K562 (cell line): Measurements from ENCODE around the gene TRAF5. TPM values are rescaled to one million over a fixed set of nuclear protein-coding genes. Genes with fewer than 3 reads are reported as not detected.

Source experiments
- ATAC-seq: fragments of 200-7000 bp; cut with Tn5 transposase; 3 replicates; pipeline ENCODE4 v1.9.1; 2020; ENCODE audit warnings: moderate library complexity
- BruUV-seq: library from RNA; stranded (reverse); fragments of 400-500 nt; replicated peaks from 2 replicates; lab custom pipeline; 2021; lab: Mats Ljungman, UMichigan
- CTCF ChIA-PET: fragments of 300-600 bp; formaldehyde crosslinking; extraction: SDS; loops from one replicate; lab custom pipeline; 2021; ENCODE audit warnings: low intra/inter-chr PET ratio; lab: Yijun Ruan, JAX
- POLR2A ChIA-PET: fragments of 300-600, 350-650 bp; sonication (Branson Sonifier 250); formaldehyde crosslinking; extraction: SDS; loops from one replicate; lab custom pipeline; 2021; ENCODE audit warnings: antibody characterized with exemption, inconsistent platforms; lab: Yijun Ruan, JAX
- DNase-seq, 4 experiments: peaks; one replicate each; pipeline versions ENCODE4 v3.0.0 to v3.0.0-alpha.2; 2011 to 2018; ENCODE audit warnings: low spot score in 3 of 4, mixed read lengths in 3 of 4; ENCODE audit errors: extremely low read depth in 1 of 4
- FAIRE-seq: peaks from 2 replicates; lab custom pipeline; 2011; peaks lifted over from hg19 to GRCh38; lab: Jason Lieb, UNC
- H2AFZ ChIP-seq: 2 replicates; pipeline ENCODE4 v1.6.0; 2011; ENCODE audit warnings: low read depth, low read length, control low read depth, inconsistent platforms
- H3K27ac ChIP-seq: fragments of 200-600 bp; 3 replicates; pipeline ENCODE4 v1.8.0; 2011; ENCODE audit warnings: low read depth, mild to moderate bottlenecking, control low read depth, inconsistent platforms, low read length, moderate library complexity, mixed read lengths; ENCODE audit errors: extremely low read depth
- H3K27me3 ChIP-seq, 2 experiments: fragments of 300-600 bp in 1 of 2; 2 replicates in 1 of 2; 3 replicates in 1 of 2; pipeline versions ENCODE4 v1.6.0 to v1.8.0; 2011; ENCODE audit warnings: inconsistent platforms in 2 of 2, low read length in 2 of 2, mild to moderate bottlenecking in 1 of 2, mixed read lengths in 1 of 2, moderate library complexity in 1 of 2; ENCODE audit not compliant: control insufficient read depth in 2 of 2, insufficient read depth in 2 of 2
- H3K36me3 ChIP-seq: fragments of 300-600 bp; 3 replicates; pipeline ENCODE4 v1.8.0; 2011; ENCODE audit warnings: mild to moderate bottlenecking, low read length, inconsistent platforms; ENCODE audit not compliant: control insufficient read depth, insufficient read depth
- H3K4me1 ChIP-seq, 2 experiments: fragments of 200-600 bp in 1 of 2; replicated peaks in 1 of 2; 2 replicates in 1 of 2; 3 replicates in 1 of 2; pipeline versions ENCODE4 v1.5.1 to v1.8.0; 2011; ENCODE audit warnings: inconsistent platforms in 2 of 2, low read length in 2 of 2, mild to moderate bottlenecking in 1 of 2, mixed read lengths in 1 of 2, moderate library complexity in 1 of 2; ENCODE audit not compliant: control insufficient read depth in 2 of 2, insufficient read depth in 2 of 2
- H3K4me2 ChIP-seq: 2 replicates; pipeline ENCODE4 v1.6.1; 2011; ENCODE audit warnings: low read length, control low read depth, inconsistent platforms, mixed read lengths; ENCODE audit not compliant: insufficient read depth
- H3K4me3 ChIP-seq: fragments of 200-600 bp; sonication (generic), shearing (Covaris generic); 2 replicates; pipeline ENCODE4 v1.5.1; 2016; ENCODE audit warnings: control low read depth, inconsistent platforms
- H3K79me2 ChIP-seq: fragments of 200-600 bp; 3 replicates; pipeline ENCODE4 v1.8.0; 2011; ENCODE audit warnings: low read length, inconsistent platforms; ENCODE audit not compliant: control insufficient read depth, insufficient read depth
- H3K9ac ChIP-seq, 2 experiments: 2 replicates each; pipeline versions ENCODE4 v1.6.0 to v1.6.1; 2011; ENCODE audit warnings: low read depth in 2 of 2, low read length in 2 of 2, control low read depth in 1 of 2, inconsistent platforms in 1 of 2, mild to moderate bottlenecking in 1 of 2, mixed read lengths in 1 of 2; ENCODE audit not compliant: insufficient read depth in 1 of 2
- H3K9me1 ChIP-seq: one replicate; pipeline ENCODE4 v1.6.0; 2011; ENCODE audit warnings: inconsistent platforms, mild to moderate bottlenecking, low read length, moderate library complexity; ENCODE audit not compliant: control insufficient read depth, insufficient read depth
- H3K9me3 ChIP-seq: replicated peaks from 2 replicates; pipeline ENCODE4 v1.5.1; 2011; ENCODE audit warnings: low read depth, low read length, inconsistent platforms; ENCODE audit not compliant: control insufficient read depth, insufficient read depth
- H4K20me1 ChIP-seq: replicated peaks from 2 replicates; pipeline ENCODE4 v1.6.1; 2011; ENCODE audit warnings: low read length, inconsistent platforms, mixed read lengths; ENCODE audit not compliant: control insufficient read depth, insufficient read depth
- ADNP ChIP-seq: fragments of 200-800 bp; sonication (Bioruptor generic); IDR thresholded peaks from 2 replicates; pipeline ENCODE4 v1.6.1; 2016; ENCODE audit warnings: missing genetic modification characterization, missing compliant biosample characterization
- ARNT ChIP-seq, 2 experiments: fragments of 450-650 bp; IDR thresholded peaks; 2 replicates each; pipeline ENCODE4 v1.6.1; 2016; ENCODE audit warnings: mild to moderate bottlenecking in 1 of 2
- CBX8 ChIP-seq: fragments of 200-600 bp; sonication (generic); IDR thresholded peaks from 2 replicates; pipeline ENCODE4 v1.6.1; 2012; ENCODE audit warnings: borderline replicate concordance, mixed run types, low read depth, mild to moderate bottlenecking, moderate library complexity, mixed read lengths, low read length, control low read depth, inconsistent platforms; ENCODE audit not compliant: poor library complexity, severe bottlenecking; ENCODE audit errors: extremely low read depth
- HMG20A ChIP-seq: fragments of 450-650 bp; formaldehyde crosslinking; conservative IDR thresholded peaks from 2 replicates; pipeline ENCODE4 v1.4.0; 2020; ENCODE audit warnings: mild to moderate bottlenecking, mixed read lengths
- MTA1 ChIP-seq: fragments of 450-650 bp; IDR thresholded peaks from 2 replicates; pipeline ENCODE4 v1.6.1; 2017; ENCODE audit warnings: borderline replicate concordance
- MYC ChIP-seq, 2 experiments: fragments of 250-450 bp in 1 of 2; sonication (Bioruptor Pico) in 1 of 2; IDR thresholded peaks; 2 replicates each; pipeline versions ENCODE4 v1.5.1 to v1.6.1; 2012 to 2021; ENCODE audit warnings: low read depth in 2 of 2, borderline replicate concordance in 1 of 2, improper control_type of control experiment in 1 of 2, low read length in 1 of 2, mild to moderate bottlenecking in 1 of 2, moderate library complexity in 1 of 2
- NBN ChIP-seq: fragments of 450-650 bp; IDR thresholded peaks from 2 replicates; pipeline ENCODE4 v1.6.1; 2016; ENCODE audit warnings: low read depth, mild to moderate bottlenecking
- SAFB ChIP-seq: fragments of 200-400 bp; formaldehyde crosslinking; IDR thresholded peaks from 2 replicates; pipeline ENCODE4 v1.6.1; 2017; ENCODE audit warnings: low read depth, low read length, borderline replicate concordance
- TEAD2 ChIP-seq: fragments of 450-650 bp; IDR thresholded peaks from 2 replicates; pipeline ENCODE4 v1.6.1; 2016; ENCODE audit warnings: missing genetic modification characterization, control low read depth, missing compliant biosample characterization
- ZNF316 ChIP-seq: fragments of 450-650 bp; IDR thresholded peaks from 2 replicates; pipeline ENCODE4 v1.6.1; 2016
- ZNF644 ChIP-seq: fragments of 200-800 bp; sonication (Bioruptor generic); IDR thresholded peaks from 2 replicates; pipeline ENCODE4 v1.6.1; 2016; ENCODE audit warnings: low read depth, missing genetic modification characterization, missing compliant biosample characterization
- ZNF780A ChIP-seq: fragments of 250-450 bp; sonication (Bioruptor Pico); IDR thresholded peaks from 2 replicates; pipeline ENCODE4 v1.5.0; 2021; ENCODE audit warnings: mild to moderate bottlenecking
- WGBS: fragments of 100-300 bp; shearing (Covaris generic); methylation state at CpG from one replicate; pipeline ENCODE4 v1.1.6; 2016; ENCODE audit warnings: low coverage, mixed read lengths; ENCODE audit not compliant: insufficient coverage; ENCODE audit errors: missing lambda C conversion rate; 5-methylcytosine and 5-hydroxymethylcytosine counted together
- in situ Hi-C: fragments of 300-500 bp; cut with MboI; formaldehyde crosslinking; loops from 4 replicates; pipeline ENCODE4 v1.15.0; 2018; ENCODE audit warnings: inconsistent platforms, mixed read lengths
- intact Hi-C: fragments of 100-400 bp; cut with micrococcal nuclease; formaldehyde crosslinking; loops from 2 replicates; pipeline ENCODE4 v1.14.2; 2022
- polyA plus RNA-seq, 8 experiments: library from polyadenylated mRNA; depleted of rRNA in 4 of 8; stranded (reverse) in 5 of 8; unstranded in 3 of 8; fragments of >200 nt; fragmentation: Nextera tagmentation in 2 of 8; fragmentation: Illumina TruSeq in 1 of 8; extraction: Ambion mirVana in 2 of 8; extraction: Trizol in 1 of 8; gene quantifications; 2 replicates each; pipeline versions ENCODE4 v1.2.1 to v1.2.3, GENCODE V29; 2011 to 2014; ENCODE audit warnings: inconsistent platforms in 1 of 8, missing spikeins in 1 of 8
- total RNA-seq, 7 experiments: library from RNA; depleted of rRNA in 6 of 7; stranded (reverse); fragments of >200 nt in 6 of 7; fragmentation: Illumina TruSeq in 2 of 7; extraction: Trizol in 2 of 7; gene quantifications; 2 replicates each; pipeline versions ENCODE4 v1.2.1 to v1.2.3, GENCODE V29; 2011 to 2021; ENCODE audit warnings: low replicate concordance in 1 of 7
- TF ChIP-seq, protein P1 (sequence below), 2 experiments: IDR thresholded peaks; 2 replicates each; pipeline ENCODE4 v1.6.1; 2011; ENCODE audit warnings: borderline replicate concordance in 1 of 2, control low read depth in 1 of 2, low read depth in 1 of 2, low read length in 1 of 2, mild to moderate bottlenecking in 1 of 2, mixed read lengths in 1 of 2, moderate library complexity in 1 of 2; ENCODE audit not compliant: insufficient read depth in 1 of 2, insufficient read length in 1 of 2, poor library complexity in 1 of 2, severe bottlenecking in 1 of 2; ENCODE audit errors: extremely low read depth in 1 of 2
- TF ChIP-seq, protein P2 (sequence below): fragments of 450-650 bp; conservative IDR thresholded peaks from 2 replicates; pipeline ENCODE4 v1.6.1; 2016; ENCODE audit warnings: missing genetic modification characterization, low read depth, mild to moderate bottlenecking, missing compliant biosample characterization, moderate library complexity
- TF ChIP-seq, protein P3 (sequence below): IDR thresholded peaks from 2 replicates; pipeline ENCODE4 v1.6.1; 2012; ENCODE audit warnings: low read depth, low read length, improper control_type of control experiment, borderline replicate concordance
- TF ChIP-seq, protein P4 (sequence below): fragments of 450-650 bp; formaldehyde crosslinking; IDR thresholded peaks from 2 replicates; pipeline ENCODE4 v1.4.0; 2022; ENCODE audit warnings: mild to moderate bottlenecking, moderate library complexity

TRAF5 gene
- total and polyA plus RNA-seq, 9 of the 15 experiments (the other 6 are each of a cell fraction or from before 2014, with no cell fraction given), result 2.0 to 9.3 (median 5.3) TPM

DNA sequence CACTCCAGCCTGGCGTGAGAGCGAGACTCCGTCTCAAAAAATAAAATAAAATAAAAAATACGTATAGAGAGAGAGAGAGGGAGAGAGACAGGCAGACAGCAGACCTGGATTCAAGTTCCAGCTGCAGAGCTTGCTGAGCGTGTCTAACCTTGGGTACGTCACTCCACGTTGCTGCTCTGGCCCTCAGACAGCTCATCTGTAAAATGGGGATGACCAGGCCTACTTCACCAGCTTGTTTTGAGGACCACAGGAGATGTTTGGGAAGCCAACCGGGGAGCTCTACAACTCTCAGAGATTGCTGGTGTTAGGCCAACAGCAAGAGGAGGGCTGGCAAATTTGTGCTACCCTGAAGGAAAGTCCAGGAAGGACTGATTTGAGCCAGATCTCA, 499 bp upstream of the TRAF5 start:
- Histone ChIP-seq H3K36me3 (no peaks in the 10 kb centered on the region), H3K9me3 (no peaks in the 10 kb centered on the region), H3K9ac (peak overlapping the region; percentile 53 to 90; a peak in 3 of 4 replicates), H3K4me2 (peak overlapping the region; percentile 88), H2AFZ (peak overlapping the region; percentile 100), H3K27ac (peak overlapping the region; percentile 14; the same call in 1 of the 3 replicates), H3K4me1 (peaks cover 28 to 32% of the 10 kb centered on the region in 2 experiments), H3K27me3 (no peaks in the 10 kb centered on the region; a peak in 1 of 5 replicates), H3K4me3 (peak overlapping the region; percentile 56), H3K79me2 (no peaks in the 10 kb centered on the region), H3K9me1 (no peaks in the 10 kb centered on the region), H4K20me1 (0 out of 2 replicates have a peak, but pooled peaks cover 3% of the 10 kb centered on the region)
- ATAC-seq, result no peak
- POLR2A ChIA-PET, result interaction anchor here (0.9 kb wide), 1 partner anchor 31 kb away, joined by 3 read pairs; no protein-coding TSS in a partner anchor
- no peak for DNase-seq
- BruUV-seq, result TSS peak; percentile 87
- CTCF ChIA-PET, result interaction anchor here (0.7 kb wide), 1 partner anchor 329 kb away, joined by 3 read pairs; no protein-coding TSS in a partner anchor
- WGBS, result 79% methylated on average over 7 of the region's 8 CpGs
- in situ Hi-C loops (loop anchor here (10.0 kb wide), 1 partner anchor 329 kb away; no protein-coding TSS in a partner anchor), intact Hi-C loops (no loop called here)
- no peak for FAIRE-seq
- TF ChIP-seq TEAD2 (no peak), ARNT (IDR thresholded peaks at IDR 0.05) (0 out of 4 replicates have a peak, but pooled peaks of 1 of the 2 experiments have one; percentile 30), CBX8 (no peak), NBN (0 out of 2 replicates have a peak, but pooled peaks have one; percentile 31), MYC (IDR thresholded peaks at IDR 0.05; ENCODE audit: low read depth, low read length) (no peak), MYC (CRISPR knock-in tag; IDR thresholded peaks at IDR 0.05; ENCODE audit: borderline replicate concordance, low read depth) (peak; percentile 39; the same call in 1 of the 2 replicates), ZNF644 (tag) (peak; percentile 20; the same call in 1 of the 2 replicates), SAFB (no peak), ZNF780A (no peak), HMG20A (CRISPR knock-in tag) (no peak), ADNP (tag) (0 out of 2 replicates have a peak, but pooled peaks have one; percentile 39), ZNF316 (no peak), MTA1 (no peak)
- TF ChIP-seq, protein P1, sequence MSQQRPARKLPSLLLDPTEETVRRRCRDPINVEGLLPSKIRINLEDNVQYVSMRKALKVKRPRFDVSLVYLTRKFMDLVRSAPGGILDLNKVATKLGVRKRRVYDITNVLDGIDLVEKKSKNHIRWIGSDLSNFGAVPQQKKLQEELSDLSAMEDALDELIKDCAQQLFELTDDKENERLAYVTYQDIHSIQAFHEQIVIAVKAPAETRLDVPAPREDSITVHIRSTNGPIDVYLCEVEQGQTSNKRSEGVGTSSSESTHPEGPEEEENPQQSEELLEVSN (IDR thresholded peaks at IDR 0.05; ENCODE audit: borderline replicate concordance in 1 of 2, extremely low read depth in 1 of 2, insufficient read depth in 1 of 2, insufficient read length in 1 of 2, low read depth in 1 of 2, low read length in 1 of 2, poor library complexity in 1 of 2, severe bottlenecking in 1 of 2), result no peak
- TF ChIP-seq, protein P2, sequence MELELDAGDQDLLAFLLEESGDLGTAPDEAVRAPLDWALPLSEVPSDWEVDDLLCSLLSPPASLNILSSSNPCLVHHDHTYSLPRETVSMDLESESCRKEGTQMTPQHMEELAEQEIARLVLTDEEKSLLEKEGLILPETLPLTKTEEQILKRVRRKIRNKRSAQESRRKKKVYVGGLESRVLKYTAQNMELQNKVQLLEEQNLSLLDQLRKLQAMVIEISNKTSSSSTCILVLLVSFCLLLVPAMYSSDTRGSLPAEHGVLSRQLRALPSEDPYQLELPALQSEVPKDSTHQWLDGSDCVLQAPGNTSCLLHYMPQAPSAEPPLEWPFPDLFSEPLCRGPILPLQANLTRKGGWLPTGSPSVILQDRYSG (tag), result 0 out of 2 replicates have a peak, but pooled peaks have one; percentile 21
- TF ChIP-seq, protein P3, sequence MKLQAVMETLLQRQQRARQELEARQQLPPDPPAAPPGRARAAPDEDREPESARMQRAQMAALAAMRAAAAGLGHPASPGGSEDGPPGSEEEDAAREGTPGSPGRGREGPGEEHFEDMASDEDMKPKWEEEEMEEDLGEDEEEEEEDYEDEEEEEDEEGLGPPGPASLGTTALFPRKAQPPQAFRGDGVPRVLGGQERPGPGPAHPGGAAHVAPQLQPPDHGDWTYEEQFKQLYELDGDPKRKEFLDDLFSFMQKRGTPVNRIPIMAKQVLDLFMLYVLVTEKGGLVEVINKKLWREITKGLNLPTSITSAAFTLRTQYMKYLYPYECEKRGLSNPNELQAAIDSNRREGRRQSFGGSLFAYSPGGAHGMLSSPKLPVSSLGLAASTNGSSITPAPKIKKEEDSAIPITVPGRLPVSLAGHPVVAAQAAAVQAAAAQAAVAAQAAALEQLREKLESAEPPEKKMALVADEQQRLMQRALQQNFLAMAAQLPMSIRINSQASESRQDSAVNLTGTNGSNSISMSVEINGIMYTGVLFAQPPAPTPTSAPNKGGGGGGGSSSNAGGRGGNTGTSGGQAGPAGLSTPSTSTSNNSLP, result no peak
- TF ChIP-seq, protein P4, sequence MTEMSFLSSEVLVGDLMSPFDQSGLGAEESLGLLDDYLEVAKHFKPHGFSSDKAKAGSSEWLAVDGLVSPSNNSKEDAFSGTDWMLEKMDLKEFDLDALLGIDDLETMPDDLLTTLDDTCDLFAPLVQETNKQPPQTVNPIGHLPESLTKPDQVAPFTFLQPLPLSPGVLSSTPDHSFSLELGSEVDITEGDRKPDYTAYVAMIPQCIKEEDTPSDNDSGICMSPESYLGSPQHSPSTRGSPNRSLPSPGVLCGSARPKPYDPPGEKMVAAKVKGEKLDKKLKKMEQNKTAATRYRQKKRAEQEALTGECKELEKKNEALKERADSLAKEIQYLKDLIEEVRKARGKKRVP (CRISPR knock-in tag), result 0 out of 2 replicates have a peak, but pooled peaks have one; percentile 39
